Ovary (tissue), 9 donors: ENCODE measurements around the gene HPCA. TPM values are rescaled to one million over a fixed set of nuclear protein-coding genes. Genes with fewer than 3 reads are reported as not detected.
A peak's percentile ranks its signal among the peaks of the same experiment; 100 is the strongest.

Source experiments
- DNase-seq, 5 donors: peaks; one replicate each; pipeline ENCODE4 v3.0.0-alpha.2; 2019 to 2020
- H3K27ac ChIP-seq, 2 donors: fragments of 200-600 bp; one replicate each; pipeline versions ENCODE4 v1.5.1 to v1.8.0; 2019 to 2022
- H3K27me3 ChIP-seq: fragments of 200-600 bp; one replicate; pipeline ENCODE4 v1.8.0; 2022
- H3K36me3 ChIP-seq: fragments of 200-600 bp; sonication (generic); one replicate; pipeline ENCODE4 v1.5.1; 2019
- H3K4me1 ChIP-seq: one replicate; pipeline ENCODE4 v1.8.1; 2013; ENCODE audit warnings: mild to moderate bottlenecking, moderate library complexity; ENCODE audit not compliant: insufficient read depth
- H3K4me3 ChIP-seq: fragments of 200-600 bp; sonication (generic); one replicate; pipeline ENCODE4 v1.5.1; 2017
- H3K9me3 ChIP-seq, 2 donors: fragments of 200-600 bp in 1 of 2; sonication (generic) in 1 of 2; one replicate each; pipeline versions ENCODE4 v1.5.1 to v1.8.1; 2013 to 2019; ENCODE audit warnings: mild to moderate bottlenecking in 1 of 2, moderate library complexity in 1 of 2
- EP300 ChIP-seq: sonication (generic); formaldehyde crosslinking; IDR thresholded peaks from one replicate; pipeline ENCODE4 v1.6.1; 2017; ENCODE audit warnings: antibody characterized with exemption
- POLR2A ChIP-seq: fragments of 450-650 bp; IDR thresholded peaks from one replicate; pipeline ENCODE4 v1.6.1; 2017; ENCODE audit warnings: antibody characterized with exemption, mild to moderate bottlenecking, moderate library complexity
- WGBS, 3 donors: extraction: QIAGEN DNeasy Blood & Tissue Kit in 1 of 3; methylation state at CpG; one replicate each; pipeline versions ENCODE4 v1.1.5 to v1.1.7; 2013 to 2017; 5-methylcytosine and 5-hydroxymethylcytosine counted together
- intact Hi-C, 4 donors: fragments of 100-400 bp; cut with DNase I; formaldehyde crosslinking; loops; one replicate each; pipeline versions ENCODE4 v1.11.0 to v1.15.1; 2022 to 2023
- polyA plus RNA-seq, 2 donors: library from polyadenylated mRNA; stranded (reverse); fragments of 200-250 nt in 1 of 2; fragments of 350-450 nt in 1 of 2; fragmentation: Illumina TruSeq in 1 of 2; extraction: RNeasy Lipid Tissue Mini Kit (QIAGEN cat#74804) in 1 of 2; gene quantifications; one replicate each; pipeline ENCODE4 v1.2.3, GENCODE V29; 2013 to 2014
- total RNA-seq, 7 donors: library from RNA; depleted of rRNA in 2 of 7; stranded (reverse); fragments of >200 nt in 2 of 7; fragmentation: NEBNext Ultra II Directional in 3 of 7; extraction: Animal tissue kit (Norgen Biotek cat#: 25700) in 3 of 7; gene quantifications; one replicate each; pipeline versions ENCODE4 v1.1.0 to v1.2.4, GENCODE V29; 2016 to 2023
- TF ChIP-seq, protein P1 (sequence below), 3 donors: fragments of 450-650 bp in 2 of 3; fragments of 200-600 bp in 1 of 3; IDR thresholded peaks; one replicate each; pipeline versions ENCODE4 v1.5.1 to v1.8.0; 2016 to 2022; ENCODE audit warnings: antibody characterized with exemption in 3 of 3, mild to moderate bottlenecking in 1 of 3
- donor health status: DM: no; HTN: no; CAD: no; lungs with moderate emphysema.
- donor health status: DM: no; HTN: no; CAD: no.
- donor health status: Bipolar disorder and iron deficiency.
- donor health status: DM: yes; HTN: yes; CAD: no.
- donor health status: DM: no; HTN: no; CAD: no.
- donor health status: DM: yes; HTN: yes; CAD: no.

Gene HPCA
- total and polyA plus RNA-seq, 9 donors: 0.23 to 1.0 (median 0.68) TPM; not detected in 1

DNA sequence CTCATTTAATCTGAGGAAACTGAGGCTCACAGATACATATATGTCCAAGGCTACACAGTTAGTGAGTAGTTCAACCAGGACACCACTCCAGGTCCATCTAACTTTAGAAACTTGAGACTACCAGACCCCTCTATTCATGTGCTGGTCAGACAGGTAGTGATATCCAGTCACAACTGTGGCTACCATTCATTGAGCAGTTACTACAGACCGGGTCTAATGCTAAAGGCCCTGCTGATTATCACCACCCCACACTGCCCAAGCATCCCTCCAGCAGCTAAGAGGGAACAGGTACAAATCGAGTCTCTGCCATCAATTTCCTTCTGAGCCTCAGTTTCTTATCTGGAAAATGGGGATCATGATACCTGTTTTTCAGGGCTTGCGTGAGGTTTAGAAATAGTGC is 5.3 kb downstream of the HPCA start:
- Histone ChIP-seq H3K36me3 (no peaks in the 10 kb centered on the region), H3K4me1 (peaks cover 2% of the 10 kb centered on the region), H3K9me3 (no peaks in the 10 kb centered on the region), H3K27ac (no peak overlapping the region), H3K4me3 (no peak overlapping the region), H3K27me3 (no peaks in the 10 kb centered on the region)
- 93 to 96% (median 94%) methylated on average over 3 of the region's 3 CpGs for WGBS, 3 donors
- DNase-seq: no peak
- TF ChIP-seq POLR2A (no peak), EP300 (no peak)
- TF ChIP-seq, protein P1, sequence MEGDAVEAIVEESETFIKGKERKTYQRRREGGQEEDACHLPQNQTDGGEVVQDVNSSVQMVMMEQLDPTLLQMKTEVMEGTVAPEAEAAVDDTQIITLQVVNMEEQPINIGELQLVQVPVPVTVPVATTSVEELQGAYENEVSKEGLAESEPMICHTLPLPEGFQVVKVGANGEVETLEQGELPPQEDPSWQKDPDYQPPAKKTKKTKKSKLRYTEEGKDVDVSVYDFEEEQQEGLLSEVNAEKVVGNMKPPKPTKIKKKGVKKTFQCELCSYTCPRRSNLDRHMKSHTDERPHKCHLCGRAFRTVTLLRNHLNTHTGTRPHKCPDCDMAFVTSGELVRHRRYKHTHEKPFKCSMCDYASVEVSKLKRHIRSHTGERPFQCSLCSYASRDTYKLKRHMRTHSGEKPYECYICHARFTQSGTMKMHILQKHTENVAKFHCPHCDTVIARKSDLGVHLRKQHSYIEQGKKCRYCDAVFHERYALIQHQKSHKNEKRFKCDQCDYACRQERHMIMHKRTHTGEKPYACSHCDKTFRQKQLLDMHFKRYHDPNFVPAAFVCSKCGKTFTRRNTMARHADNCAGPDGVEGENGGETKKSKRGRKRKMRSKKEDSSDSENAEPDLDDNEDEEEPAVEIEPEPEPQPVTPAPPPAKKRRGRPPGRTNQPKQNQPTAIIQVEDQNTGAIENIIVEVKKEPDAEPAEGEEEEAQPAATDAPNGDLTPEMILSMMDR (IDR thresholded peaks at IDR 0.05): no peak
- intact Hi-C loops: no loop called here

- no peaks in the 10 kb centered on the region for H3K27me3 ChIP-seq
- no peak for TF ChIP-seq EP300
- TF ChIP-seq, protein P1 (IDR thresholded peaks at IDR 0.05): peak in 2 of 3 donors; percentile 54 to 56
- WGBS, 3 donors: 15 to 17% (median 17%) methylated on average over 47 to 49 of the region's 49 CpGs
- H3K4me3 ChIP-seq: peak overlapping the region; percentile 35
- peaks cover 2% of the 10 kb centered on the region for H3K4me1 ChIP-seq
- intact Hi-C loops: no loop called here
- peak in 3 of 5 donors; percentile 39 to 62 (median 59) for DNase-seq
- no peaks in the 10 kb centered on the region for H3K9me3 ChIP-seq
- no peaks in the 10 kb centered on the region for H3K36me3 ChIP-seq
- no peak overlapping the region for H3K27ac ChIP-seq
Observed at GRCh38 chr1:32892368-32893197, 6.3 kb downstream of the HPCA start.

DNA sequence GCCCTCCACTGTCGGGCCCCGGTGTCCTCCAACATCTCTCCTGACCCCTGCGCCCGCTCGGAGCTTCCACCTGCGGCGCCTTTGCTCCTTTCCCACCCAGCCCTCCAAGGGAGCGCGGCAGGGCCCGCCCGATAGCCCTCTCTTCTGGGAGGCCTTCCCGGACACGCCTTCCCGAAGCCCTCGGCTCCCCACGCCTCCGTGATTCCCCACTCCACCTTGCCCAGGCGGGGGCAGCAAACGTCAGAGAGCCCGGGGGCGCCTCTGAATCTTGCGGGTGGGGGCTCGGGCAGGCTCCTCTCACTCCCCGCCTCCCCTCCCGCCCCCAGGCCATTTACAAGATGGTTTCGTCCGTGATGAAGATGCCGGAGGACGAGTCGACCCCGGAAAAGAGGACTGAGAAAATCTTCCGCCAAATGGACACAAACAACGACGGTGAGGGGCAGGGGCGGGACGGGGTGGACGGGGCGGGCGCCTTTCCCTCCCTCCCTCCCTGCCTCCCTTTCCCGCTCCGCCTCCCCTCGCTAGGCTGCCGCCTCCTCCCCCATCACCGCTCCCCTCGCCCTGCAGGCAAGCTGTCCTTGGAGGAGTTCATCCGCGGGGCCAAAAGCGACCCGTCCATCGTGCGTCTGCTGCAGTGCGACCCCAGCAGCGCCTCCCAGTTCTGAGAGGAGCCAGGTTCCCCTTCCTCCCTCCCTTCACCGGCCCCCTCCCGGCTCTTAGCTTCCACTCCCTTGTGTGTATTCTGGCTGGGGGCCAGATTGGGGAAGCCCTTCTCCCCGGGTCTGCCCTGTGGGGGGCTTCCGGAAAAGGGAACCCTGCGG is 7.1 kb downstream of the HPCA start:
- Histone ChIP-seq H3K4me1 (peaks cover 2% of the 10 kb centered on the region), H3K36me3 (no peaks in the 10 kb centered on the region), H3K27me3 (no peaks in the 10 kb centered on the region), H3K4me3 (peak overlapping the region; percentile 35), H3K27ac (no peak overlapping the region), H3K9me3 (no peaks in the 10 kb centered on the region)
- WGBS, 3 donors: 1 to 3% (median 1%) methylated on average over 57 to 58 of the region's 58 CpGs
- peak; percentile 55 to 77 (median 68) for DNase-seq
- no peak for TF ChIP-seq EP300
- TF ChIP-seq, protein P1 (IDR thresholded peaks at IDR 0.05): peak in 1 of 3 donors; percentile 14
- intact Hi-C loops: no loop called here

DNA sequence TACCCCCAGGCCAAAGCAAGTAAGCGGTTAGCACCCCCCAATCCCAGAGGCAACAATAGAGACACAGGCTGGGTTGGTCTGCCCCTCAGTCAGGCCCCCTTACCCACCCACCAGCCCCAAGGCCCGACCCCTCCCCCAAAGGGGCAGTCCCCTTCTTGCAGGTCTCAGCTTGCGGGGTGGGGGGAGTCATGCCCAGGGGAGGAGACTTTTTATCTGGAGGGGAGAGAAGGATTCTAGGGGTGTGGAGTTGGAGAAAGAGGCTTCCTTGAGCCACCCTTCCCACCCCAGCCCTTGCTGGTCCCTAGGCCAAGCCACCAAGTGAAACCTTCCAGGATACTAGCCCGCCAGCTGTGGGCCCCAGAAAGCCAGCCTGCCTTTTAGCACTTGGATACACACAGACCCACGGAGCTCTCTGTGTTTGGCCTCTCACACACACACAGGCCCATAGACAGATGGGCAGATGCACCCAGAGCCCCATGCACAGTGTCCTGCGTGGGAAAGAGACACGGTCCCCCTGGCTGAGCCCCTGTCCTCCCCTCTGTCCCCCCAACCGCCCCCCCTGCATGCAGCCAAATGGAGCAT is 7.8 kb downstream of the HPCA start:
- TF ChIP-seq EP300 (no peak), POLR2A (no peak)
- TF ChIP-seq, protein P1 (IDR thresholded peaks at IDR 0.05): no peak
- no peak overlapping the region for H3K27ac ChIP-seq
- H3K27me3 ChIP-seq: no peaks in the 10 kb centered on the region
- H3K36me3 ChIP-seq: no peaks in the 10 kb centered on the region
- peaks cover 2% of the 10 kb centered on the region for H3K4me1 ChIP-seq
- peak overlapping the region; percentile 35 for H3K4me3 ChIP-seq
- WGBS, 3 donors: 52 to 69% (median 57%) methylated on average over 8 of the region's 8 CpGs
- peak in 1 of 5 donors; percentile 40 for DNase-seq
- intact Hi-C loops: no loop called here
- no peaks in the 10 kb centered on the region for H3K9me3 ChIP-seq
